ENCODE measurements around the gene DCTN3.

Gene DCTN3

GRCh38 chr9:34620061-34620994 is at the start of gene DCTN3:
DCTN3 (minus strand) TSS chr9:34620495; CDS start chr9:34620464, 31 bp downstream.
- in situ Hi-C loops (cut with HindIII; ENCODE audit: low sequenced_read_pairs) = no loop called here
- TF ChIP-seq CTCF (IDR thresholded peaks at IDR 0.05; ENCODE audit: low read depth, low read length) = no peak

GRCh38 chr9:34665381-34666250 is 45.3 kb upstream of the DCTN3 start:
- TF ChIP-seq CTCF (IDR thresholded peaks at IDR 0.05; ENCODE audit: low read depth, low read length) = no peak
- in situ Hi-C loops (cut with HindIII; ENCODE audit: low sequenced_read_pairs) = no loop called here
- peak; percentile 93 for DNase-seq (ENCODE audit: low read depth, low spot score)
- peak overlapping the region; percentile 85 for H3K4me3 ChIP-seq (ENCODE audit: low read depth, low read length)

More at GRCh38 chr9:34620061-34620994, at the start of gene DCTN3:
- peak within 1 kb of the TSS; percentile 96 for H3K4me3 ChIP-seq (ENCODE audit: low read depth, low read length)
- peak; percentile 94 for DNase-seq (ENCODE audit: low read depth, low spot score)

DNA sequence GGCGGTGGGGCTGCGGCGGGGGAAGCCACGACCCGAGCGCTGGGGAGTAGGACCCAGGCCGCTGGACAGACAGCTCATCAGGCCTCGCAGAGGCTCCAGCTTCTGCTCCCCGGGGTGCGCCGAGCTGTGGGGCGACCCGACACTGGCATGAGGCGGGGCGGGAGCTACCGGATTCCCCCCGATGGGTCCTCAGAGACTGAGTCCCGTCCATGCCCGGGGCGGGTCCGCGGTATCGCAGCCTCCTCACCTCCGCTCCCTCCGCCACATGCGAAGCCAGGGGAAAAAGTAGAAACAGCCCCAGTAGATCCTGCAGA is 44.7 kb upstream of the DCTN3 start:
- no peak for TF ChIP-seq CTCF (IDR thresholded peaks at IDR 0.05; ENCODE audit: low read depth, low read length)
- H3K4me3 ChIP-seq (ENCODE audit: low read depth, low read length) = peak overlapping the region; percentile 85
- DNase-seq (ENCODE audit: low read depth, low spot score) = no peak
- in situ Hi-C loops (cut with HindIII; ENCODE audit: low sequenced_read_pairs) = no loop called here

DNA sequence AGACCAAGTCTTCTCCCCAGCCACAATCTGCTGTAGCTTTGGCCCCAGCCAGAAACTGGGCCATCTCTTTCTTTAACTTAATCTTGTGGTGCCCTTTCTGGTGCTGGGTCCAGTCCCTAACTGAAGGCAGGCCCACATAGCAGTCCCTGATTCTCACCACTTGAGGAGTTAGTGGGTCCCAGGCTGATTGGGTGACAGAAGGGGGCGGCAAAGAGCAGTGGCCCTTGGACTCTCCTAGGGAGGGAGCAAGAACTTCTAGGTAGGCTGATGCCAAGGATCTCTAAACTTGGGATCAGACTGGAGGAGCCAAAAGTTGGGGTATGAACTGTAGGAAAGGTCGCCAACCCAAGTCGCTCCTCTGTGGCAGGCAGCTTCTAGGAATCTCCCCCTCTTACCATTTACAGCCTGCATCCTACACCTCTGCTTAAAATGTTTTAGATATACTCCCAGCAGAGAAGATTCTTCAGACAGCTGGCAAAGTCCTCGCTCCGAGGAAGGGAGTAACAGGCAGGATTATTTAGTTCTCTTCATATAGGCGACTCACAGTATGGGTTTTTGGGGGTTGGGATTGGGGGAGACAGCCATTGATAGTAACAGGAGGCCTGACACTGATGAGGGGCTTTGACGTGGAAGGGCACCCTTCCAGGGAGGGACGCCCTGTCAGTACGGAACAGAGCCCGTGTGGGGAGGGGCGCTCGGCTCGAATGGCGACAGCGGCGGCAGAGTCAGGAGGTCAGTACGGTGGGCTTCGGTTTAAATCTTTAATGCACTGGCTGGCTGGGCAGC is 44.2 kb upstream of the DCTN3 start:
- TF ChIP-seq CTCF (IDR thresholded peaks at IDR 0.05; ENCODE audit: low read depth, low read length) = peak; percentile 94
- peak overlapping the region; percentile 85 for H3K4me3 ChIP-seq (ENCODE audit: low read depth, low read length)
- in situ Hi-C loops (cut with HindIII; ENCODE audit: low sequenced_read_pairs) = no loop called here
- DNase-seq (ENCODE audit: low read depth, low spot score) = peak; percentile 66

DNA sequence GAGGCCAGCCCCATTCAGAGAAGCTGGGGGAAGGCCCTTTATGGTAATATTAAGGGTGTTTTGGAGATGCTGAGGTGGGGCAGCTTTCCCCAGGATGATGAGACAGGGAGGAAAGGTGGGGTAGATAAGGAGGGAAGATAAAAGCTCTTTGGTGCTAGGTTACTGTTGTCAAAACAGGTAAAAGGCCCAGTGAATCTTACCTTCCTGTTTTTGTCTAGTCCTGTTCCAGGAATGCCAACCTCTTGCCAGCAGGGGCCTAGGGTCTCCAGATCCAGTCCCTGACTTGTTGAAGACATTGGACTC is 43.0 kb upstream of the DCTN3 start:
- no peak for DNase-seq (ENCODE audit: low read depth, low spot score)
- no peak for TF ChIP-seq CTCF (IDR thresholded peaks at IDR 0.05; ENCODE audit: low read depth, low read length)
- in situ Hi-C loops (cut with HindIII; ENCODE audit: low sequenced_read_pairs) = no loop called here
- H3K4me3 ChIP-seq (ENCODE audit: low read depth, low read length) = no peak overlapping the region

All from astrocyte of the spinal cord (primary cell).